Measurements from ENCODE around the gene CDH4. TPM values are rescaled to one million over a fixed set of nuclear protein-coding genes. Genes with fewer than 3 reads are reported as not detected.

CDH4 gene
- total and polyA plus RNA-seq, 2 of the 13 experiments (the other 11 are each of a cell fraction or from before 2014, with no cell fraction given), result not detected

DNA sequence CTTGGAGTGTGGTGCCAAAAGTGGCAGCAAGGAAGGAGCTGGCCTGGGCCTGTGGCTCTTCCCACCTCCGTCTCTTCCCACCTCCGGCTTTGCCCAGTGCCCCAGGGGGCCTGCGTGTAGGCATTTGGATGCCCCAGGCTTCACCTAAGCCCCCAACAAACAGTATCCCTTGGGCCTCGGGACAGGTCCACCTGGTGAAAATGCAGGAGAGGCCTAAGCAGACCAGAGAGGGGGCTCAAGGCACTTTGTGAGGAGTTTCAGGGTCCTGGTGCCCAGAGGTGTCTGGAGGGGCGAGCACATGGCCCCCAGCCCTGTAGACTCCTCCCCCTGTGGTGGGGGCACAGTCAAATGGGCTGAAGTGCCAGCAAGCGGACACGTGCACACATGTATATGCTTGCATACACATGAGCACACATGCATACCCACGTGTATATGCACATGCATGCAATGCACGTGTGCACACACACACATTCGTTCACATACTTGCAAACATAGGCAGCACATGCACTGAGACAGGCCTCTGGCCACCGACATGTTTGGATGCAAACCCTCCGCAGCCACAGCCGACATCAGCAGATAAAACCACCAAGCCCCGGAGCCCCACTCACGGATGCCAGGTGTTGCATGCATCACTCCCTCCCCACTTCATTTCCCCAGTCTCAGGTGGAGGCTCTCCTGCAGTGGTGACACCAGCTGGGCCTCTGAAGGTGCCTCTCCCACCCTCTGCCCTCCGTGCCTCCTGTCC lies 689.1 kb downstream of the CDH4 start:
- Histone ChIP-seq H3K36me3 (replicated peaks in 1 of 2; ENCODE audit: control insufficient read depth in 1 of 2, insufficient read depth in 2 of 2, low read length in 2 of 2) (no peaks in the 10 kb centered on the region), H3K4me2 (ENCODE audit: low read depth, low read length) (no peak overlapping the region), H3K9ac (ENCODE audit: insufficient read depth, low read depth, low read length) (no peak overlapping the region), H2AFZ (ENCODE audit: low read length) (no peak overlapping the region), H3K4me3 (replicated peaks in 1 of 3; ENCODE audit: insufficient read depth in 1 of 3, low read depth in 2 of 3, low read length in 3 of 3) (no peak overlapping the region), H4K20me1 (ENCODE audit: insufficient read depth, low read length) (no peaks in the 10 kb centered on the region; the same call in 1 of the 2 replicates), H3K4me1 (ENCODE audit: insufficient read depth, low read length) (no peaks in the 10 kb centered on the region), H3K79me2 (ENCODE audit: insufficient read depth, low read length) (no peaks in the 10 kb centered on the region), H3K9me3 (ENCODE audit: low read length) (no peaks in the 10 kb centered on the region), H3K27me3 (ENCODE audit: control insufficient read depth in 1 of 2, insufficient read depth in 2 of 2, low read length in 2 of 2) (peaks cover 21 to 40% of the 10 kb centered on the region in 2 experiments), H3K27ac (ENCODE audit: extremely low read length, insufficient read depth, low read length) (no peak overlapping the region)
- in situ Hi-C loops (cut with HindIII; ENCODE audit: extremely low pct_ligation_motif_present, low pct_unique_long_range_greater_than_20kb), result no loop called here
- intact Hi-C loops (cut with micrococcal nuclease; ENCODE audit: unreplicated experiment), result no loop called here
- ATAC-seq (no peak; the same call in 2 of the 3 replicates), FAIRE-seq (no peak), DNase-seq (ENCODE audit: low spot score) (no peak)
- no TSS peak for BruUV-seq (replicated peaks)
- 29% methylated on average over 14 of the region's 16 CpGs for WGBS (ENCODE audit: low lambda C conversion rate)
- POLR2A ChIA-PET, result no interaction called here
- TF ChIP-seq YEATS4 (CRISPR knock-in tag; IDR thresholded peaks at IDR 0.05; ENCODE audit: borderline replicate concordance) (no peak), HOXA7 (CRISPR knock-in tag; IDR thresholded peaks at IDR 0.05) (no peak), ZNF274 (CRISPR knock-in tag; IDR thresholded peaks at IDR 0.05) (no peak), ZNF737 (CRISPR knock-in tag; IDR thresholded peaks at IDR 0.05; ENCODE audit: borderline replicate concordance) (no peak), NR3C1 (CRISPR knock-in tag; IDR thresholded peaks at IDR 0.05) (no peak), ZNF747 (CRISPR knock-in tag; IDR thresholded peaks at IDR 0.05; ENCODE audit: borderline replicate concordance) (no peak)
- TF ChIP-seq, protein P1, sequence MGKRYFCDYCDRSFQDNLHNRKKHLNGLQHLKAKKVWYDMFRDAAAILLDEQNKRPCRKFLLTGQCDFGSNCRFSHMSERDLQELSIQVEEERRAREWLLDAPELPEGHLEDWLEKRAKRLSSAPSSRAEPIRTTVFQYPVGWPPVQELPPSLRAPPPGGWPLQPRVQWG (CRISPR knock-in tag; IDR thresholded peaks at IDR 0.05; ENCODE audit: borderline replicate concordance, low read depth), result no peak
- TF ChIP-seq, protein P2, sequence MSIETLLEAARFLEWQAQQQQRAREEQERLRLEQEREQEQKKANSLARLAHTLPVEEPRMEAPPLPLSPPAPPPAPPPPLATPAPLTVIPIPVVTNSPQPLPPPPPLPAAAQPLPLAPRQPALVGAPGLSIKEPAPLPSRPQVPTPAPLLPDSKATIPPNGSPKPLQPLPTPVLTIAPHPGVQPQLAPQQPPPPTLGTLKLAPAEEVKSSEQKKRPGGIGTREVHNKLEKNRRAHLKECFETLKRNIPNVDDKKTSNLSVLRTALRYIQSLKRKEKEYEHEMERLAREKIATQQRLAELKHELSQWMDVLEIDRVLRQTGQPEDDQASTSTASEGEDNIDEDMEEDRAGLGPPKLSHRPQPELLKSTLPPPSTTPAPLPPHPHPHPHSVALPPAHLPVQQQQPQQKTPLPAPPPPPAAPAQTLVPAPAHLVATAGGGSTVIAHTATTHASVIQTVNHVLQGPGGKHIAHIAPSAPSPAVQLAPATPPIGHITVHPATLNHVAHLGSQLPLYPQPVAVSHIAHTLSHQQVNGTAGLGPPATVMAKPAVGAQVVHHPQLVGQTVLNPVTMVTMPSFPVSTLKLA (IDR thresholded peaks at IDR 0.05), result peak; percentile 99
- CTCF ChIA-PET (ENCODE audit: low intra/inter-chr PET ratio, low total read pairs), result no interaction called here

Measured in HepG2 (cell line).